HFF-Myc (cell line): ENCODE measurements around the gene FOXP1.

Source experiments
- DNase-seq: peaks from one replicate; pipeline ENCODE4 v3.0.0-alpha.2; 2011; ENCODE audit warnings: low read depth; ENCODE audit errors: extremely low read depth
- H3K4me3 ChIP-seq: replicated peaks from 2 replicates; pipeline ENCODE4 v1.5.1; 2011; ENCODE audit warnings: low read depth, mild to moderate bottlenecking, control low read depth, low read length
- TF ChIP-seq, protein P1 (sequence below): IDR thresholded peaks from 2 replicates; pipeline ENCODE4 v1.5.1; 2012; ENCODE audit warnings: mild to moderate bottlenecking, low read depth, low read length, control low read depth; ENCODE audit errors: missing control alignments

The FOXP1 gene

DNA sequence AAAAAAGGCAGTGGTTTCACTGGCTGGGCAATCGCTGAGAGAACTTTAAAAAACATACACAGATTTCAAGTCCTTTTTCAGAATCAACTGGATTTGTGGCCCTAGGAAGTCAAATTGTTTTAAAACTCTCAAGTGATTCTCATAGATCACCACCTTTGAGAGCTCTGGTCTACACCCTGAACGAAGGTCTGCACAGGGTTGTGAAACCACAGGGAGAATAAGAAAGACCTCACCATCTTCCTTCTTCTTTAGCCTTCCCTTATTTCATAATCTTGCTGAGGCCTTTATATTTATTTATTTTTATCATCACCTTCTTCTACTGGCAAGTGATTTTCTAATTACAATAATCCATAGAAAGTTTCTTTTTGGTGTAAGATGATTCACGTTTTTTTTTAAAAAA is 58.1 kb downstream of the FOXP1 start:
- DNase-seq = no peak
- no peak overlapping the region for H3K4me3 ChIP-seq
- TF ChIP-seq, protein P1, sequence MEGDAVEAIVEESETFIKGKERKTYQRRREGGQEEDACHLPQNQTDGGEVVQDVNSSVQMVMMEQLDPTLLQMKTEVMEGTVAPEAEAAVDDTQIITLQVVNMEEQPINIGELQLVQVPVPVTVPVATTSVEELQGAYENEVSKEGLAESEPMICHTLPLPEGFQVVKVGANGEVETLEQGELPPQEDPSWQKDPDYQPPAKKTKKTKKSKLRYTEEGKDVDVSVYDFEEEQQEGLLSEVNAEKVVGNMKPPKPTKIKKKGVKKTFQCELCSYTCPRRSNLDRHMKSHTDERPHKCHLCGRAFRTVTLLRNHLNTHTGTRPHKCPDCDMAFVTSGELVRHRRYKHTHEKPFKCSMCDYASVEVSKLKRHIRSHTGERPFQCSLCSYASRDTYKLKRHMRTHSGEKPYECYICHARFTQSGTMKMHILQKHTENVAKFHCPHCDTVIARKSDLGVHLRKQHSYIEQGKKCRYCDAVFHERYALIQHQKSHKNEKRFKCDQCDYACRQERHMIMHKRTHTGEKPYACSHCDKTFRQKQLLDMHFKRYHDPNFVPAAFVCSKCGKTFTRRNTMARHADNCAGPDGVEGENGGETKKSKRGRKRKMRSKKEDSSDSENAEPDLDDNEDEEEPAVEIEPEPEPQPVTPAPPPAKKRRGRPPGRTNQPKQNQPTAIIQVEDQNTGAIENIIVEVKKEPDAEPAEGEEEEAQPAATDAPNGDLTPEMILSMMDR = no peak

DNA sequence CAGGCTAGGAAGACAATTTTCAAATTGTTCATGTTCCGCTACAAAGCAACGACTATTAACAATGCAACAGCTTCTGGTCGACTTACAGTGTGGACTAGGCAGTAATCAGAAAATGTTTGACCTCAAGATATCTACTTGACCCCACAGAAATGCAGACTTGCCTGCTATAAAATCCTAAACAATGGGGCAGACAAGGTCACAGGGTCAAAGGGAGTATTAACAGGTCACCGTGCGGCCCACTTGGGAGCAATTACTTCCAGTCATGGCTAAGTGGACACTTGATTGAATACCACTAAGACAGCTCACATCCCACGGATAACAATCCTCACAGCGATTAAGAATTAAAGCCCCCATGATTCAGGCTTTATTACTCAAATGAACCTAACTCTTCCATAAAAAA is 58.9 kb downstream of the FOXP1 start:
- no peak for DNase-seq
- TF ChIP-seq, protein P1 = no peak
- no peak overlapping the region for H3K4me3 ChIP-seq

DNA sequence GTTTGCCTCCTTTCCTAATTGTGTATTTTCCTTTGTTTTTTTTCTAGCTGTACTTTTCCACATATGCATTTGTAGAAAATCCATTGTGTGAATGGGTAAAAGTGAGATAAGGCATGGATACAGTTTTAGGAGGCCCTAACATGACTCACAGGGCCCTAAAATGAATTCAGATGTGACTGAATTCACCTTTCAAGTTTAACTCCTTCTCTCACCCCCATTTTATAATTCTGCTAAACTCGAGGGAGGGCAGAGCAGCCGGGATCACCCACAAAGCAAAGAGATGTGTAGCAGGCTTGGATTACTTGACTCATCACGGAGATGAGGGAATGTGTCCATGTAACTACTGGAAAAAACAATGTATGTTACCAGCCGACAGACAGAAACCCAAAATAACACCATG is 59.9 kb downstream of the FOXP1 start:
- no peak for DNase-seq
- TF ChIP-seq, protein P1 = no peak
- no peak overlapping the region for H3K4me3 ChIP-seq

DNA sequence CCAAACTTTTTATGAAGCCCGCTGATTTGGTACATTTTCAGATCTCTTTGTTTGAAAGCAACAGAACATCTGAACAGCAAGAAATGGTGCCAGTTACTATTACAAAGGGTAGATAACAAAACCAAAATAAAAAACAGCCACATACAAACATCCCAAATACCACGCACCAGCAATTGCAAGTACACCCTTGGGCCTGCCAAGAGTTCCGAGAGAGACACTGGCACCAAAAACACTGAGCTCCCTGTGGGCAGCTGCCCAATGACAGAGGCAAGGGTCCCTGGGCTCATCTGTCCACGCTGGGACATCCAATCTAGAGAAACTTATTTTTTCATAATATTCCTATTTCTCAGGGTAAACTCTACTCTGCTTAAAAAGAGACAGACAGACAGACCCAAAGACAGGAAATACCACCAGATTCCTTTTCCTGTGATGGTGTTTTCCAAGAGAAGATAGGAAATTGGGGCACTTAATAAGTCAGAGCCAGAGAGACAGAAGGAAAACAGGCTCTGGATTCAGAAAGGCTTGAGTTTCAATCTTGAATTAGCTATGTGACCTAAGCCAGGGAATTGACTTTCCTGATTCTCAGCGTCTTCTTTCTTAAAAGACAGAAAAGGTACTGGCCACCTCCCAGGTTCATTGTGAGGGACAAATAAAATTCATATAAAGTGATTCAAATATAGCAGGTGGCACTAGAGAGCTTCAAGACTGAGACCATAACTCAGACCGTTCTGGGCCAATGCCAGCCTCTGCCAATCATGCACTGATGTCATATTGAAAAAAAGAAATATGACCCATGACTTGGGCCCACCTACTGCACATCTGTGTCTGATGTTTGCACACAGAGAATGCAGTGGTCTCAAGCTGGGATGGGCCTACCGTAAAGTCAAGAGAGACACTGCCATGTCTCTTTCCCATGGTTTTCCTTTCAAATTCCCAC is 61.3 kb downstream of the FOXP1 start:
- TF ChIP-seq, protein P1 = no peak
- no peak for DNase-seq
- no peak overlapping the region for H3K4me3 ChIP-seq

DNA sequence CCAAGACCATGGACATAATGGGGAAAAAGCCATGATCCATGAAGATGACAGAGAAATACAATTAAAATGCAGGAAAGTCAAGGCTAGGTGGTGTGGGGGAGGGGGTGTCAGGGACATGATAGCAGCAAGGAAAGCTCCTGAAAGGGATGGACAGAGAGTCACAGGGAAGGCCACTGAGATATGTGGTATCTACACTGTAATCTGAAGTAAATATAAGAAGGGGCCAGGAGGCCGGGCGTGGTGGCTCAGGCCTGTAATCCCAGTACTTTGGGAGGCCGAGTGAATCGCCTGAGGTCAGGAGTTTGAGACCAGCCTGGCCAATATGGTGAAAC is 62.5 kb downstream of the FOXP1 start:
- TF ChIP-seq, protein P1 = no peak
- DNase-seq = no peak
- no peak overlapping the region for H3K4me3 ChIP-seq

DNA sequence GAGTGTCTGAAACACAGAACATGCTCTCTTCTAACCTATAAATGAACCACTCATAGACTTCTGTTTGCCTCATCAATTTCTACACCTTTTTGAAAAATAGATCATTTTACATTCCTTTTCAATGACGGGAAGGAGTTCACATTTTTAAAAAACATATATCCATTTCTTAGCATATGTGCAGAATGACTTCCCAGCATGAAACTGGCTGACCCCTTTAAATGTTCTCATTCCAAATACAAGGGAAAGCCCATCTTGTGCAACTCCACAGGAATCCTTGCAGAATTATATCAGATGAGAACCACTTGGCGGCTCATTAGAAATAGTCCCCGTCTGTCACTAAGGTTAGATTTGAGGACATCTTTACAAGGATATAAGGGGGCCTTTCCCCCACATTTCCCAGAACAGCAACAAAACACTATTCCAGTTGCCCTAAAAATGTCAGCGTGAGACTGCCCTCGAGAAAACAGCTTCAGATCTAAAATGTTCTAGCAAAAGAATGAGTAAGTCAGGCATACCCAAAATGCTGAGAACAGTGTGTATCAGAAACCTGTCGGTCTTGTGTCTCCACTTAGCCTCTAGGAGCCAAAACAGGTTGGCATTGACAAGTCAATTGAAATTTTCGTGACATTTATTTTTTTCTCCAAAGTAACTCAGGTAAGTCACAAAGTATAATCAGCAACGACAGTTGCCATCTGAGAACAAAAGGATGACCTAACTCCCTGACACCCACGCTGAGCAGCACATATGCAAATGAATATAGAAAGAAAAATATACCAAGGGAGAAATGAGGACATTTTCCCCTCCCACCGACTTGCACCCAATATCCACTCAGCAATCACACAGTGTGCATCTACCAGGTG is 63.1 kb downstream of the FOXP1 start:
- no peak for DNase-seq
- TF ChIP-seq, protein P1 = no peak
- H3K4me3 ChIP-seq = no peak overlapping the region
